Measurements from ENCODE around the gene UGDH. TPM values are rescaled to one million over a fixed set of nuclear protein-coding genes. Genes with fewer than 3 reads are reported as not detected.
A peak's percentile ranks its signal among the peaks of the same experiment; 100 is the strongest.

UGDH gene
- total RNA-seq, 1 experiment from 2014 or later, result 71.8 TPM

DNA sequence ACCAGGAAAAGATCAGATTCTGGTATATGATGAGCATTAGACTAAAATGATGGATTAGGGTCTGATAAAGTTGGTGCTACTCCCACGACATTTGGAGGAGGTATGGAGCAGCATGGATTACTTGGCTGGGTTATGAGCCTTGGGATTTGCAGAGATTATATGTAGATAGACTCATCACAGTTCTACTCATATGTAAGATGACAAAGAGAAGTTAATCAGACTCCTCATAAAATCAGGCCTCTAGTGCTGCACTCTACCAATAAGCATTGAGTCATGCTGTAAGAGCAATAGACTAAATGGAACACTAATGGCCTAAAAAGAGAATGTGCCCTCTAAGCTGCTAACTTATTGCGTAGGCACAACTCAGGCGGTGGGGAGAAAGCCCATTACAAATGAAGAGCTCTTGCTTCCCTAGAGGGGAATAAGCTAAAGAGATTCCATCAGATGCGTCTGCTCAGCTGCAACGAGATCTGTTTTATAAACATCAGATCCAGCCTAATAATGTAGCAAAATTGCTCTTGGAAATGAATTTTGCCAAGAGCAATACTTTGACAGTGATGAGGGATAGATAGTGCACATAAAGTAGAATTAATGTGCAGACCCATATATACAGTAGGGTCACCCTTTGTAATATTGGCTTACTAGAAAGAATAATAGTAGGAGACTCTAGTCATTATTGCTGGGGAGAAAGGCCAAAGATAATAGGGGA, 50.9 kb downstream of the UGDH start:
- Mint-ChIP-seq H3K27ac (ENCODE audit: unreplicated experiment) (no peak overlapping the region), H3K27me3 (ENCODE audit: unreplicated experiment) (no peaks in the 10 kb centered on the region), H3K36me3 (ENCODE audit: insufficient read depth, unreplicated experiment) (no peaks in the 10 kb centered on the region), H3K4me3 (ENCODE audit: low read depth, unreplicated experiment) (no peak overlapping the region), H3K4me1 (ENCODE audit: low read depth, unreplicated experiment) (no peaks in the 10 kb centered on the region), H3K9me3 (ENCODE audit: low read depth, unreplicated experiment) (no peaks in the 10 kb centered on the region)
- no peak for DNase-seq
- intact Hi-C loops (cut with micrococcal nuclease; ENCODE audit: unreplicated experiment), result no loop called here
- CTCF ChIA-PET, result interaction anchor here (1.3 kb wide), 1 partner anchor 12 kb away, joined by 3 read pairs; no protein-coding TSS in a partner anchor
- no TSS peak for BruUV-seq (replicated peaks)
- TF ChIP-seq, protein P1, sequence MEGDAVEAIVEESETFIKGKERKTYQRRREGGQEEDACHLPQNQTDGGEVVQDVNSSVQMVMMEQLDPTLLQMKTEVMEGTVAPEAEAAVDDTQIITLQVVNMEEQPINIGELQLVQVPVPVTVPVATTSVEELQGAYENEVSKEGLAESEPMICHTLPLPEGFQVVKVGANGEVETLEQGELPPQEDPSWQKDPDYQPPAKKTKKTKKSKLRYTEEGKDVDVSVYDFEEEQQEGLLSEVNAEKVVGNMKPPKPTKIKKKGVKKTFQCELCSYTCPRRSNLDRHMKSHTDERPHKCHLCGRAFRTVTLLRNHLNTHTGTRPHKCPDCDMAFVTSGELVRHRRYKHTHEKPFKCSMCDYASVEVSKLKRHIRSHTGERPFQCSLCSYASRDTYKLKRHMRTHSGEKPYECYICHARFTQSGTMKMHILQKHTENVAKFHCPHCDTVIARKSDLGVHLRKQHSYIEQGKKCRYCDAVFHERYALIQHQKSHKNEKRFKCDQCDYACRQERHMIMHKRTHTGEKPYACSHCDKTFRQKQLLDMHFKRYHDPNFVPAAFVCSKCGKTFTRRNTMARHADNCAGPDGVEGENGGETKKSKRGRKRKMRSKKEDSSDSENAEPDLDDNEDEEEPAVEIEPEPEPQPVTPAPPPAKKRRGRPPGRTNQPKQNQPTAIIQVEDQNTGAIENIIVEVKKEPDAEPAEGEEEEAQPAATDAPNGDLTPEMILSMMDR (IDR thresholded peaks at IDR 0.05; ENCODE audit: unreplicated experiment), result no peak

DNA sequence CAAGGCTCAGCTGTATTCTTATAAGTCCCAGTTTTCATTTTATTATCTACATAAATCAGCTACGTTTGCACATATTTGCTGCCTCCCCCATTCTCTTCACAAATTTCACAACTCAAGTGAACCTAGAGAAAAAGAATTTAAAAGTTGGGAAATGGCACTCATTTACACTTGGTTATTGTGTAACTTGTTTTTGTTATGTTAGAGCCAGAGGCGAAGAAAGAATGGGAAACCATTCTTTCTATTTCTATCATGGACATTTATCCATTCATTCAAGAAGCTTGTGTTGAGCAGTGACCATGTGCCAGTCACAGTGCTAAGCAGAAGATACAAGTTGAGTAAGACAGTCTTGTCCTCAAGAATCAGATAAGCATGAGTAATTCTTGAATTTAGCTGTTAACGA, 54.8 kb downstream of the UGDH start:
- CTCF ChIA-PET, result no interaction called here
- TF ChIP-seq, protein P1 (IDR thresholded peaks at IDR 0.05; ENCODE audit: unreplicated experiment), result no peak
- Mint-ChIP-seq H3K4me3 (ENCODE audit: low read depth, unreplicated experiment) (no peak overlapping the region), H3K27ac (ENCODE audit: unreplicated experiment) (no peak overlapping the region), H3K9me3 (ENCODE audit: low read depth, unreplicated experiment) (no peaks in the 10 kb centered on the region), H3K4me1 (ENCODE audit: low read depth, unreplicated experiment) (no peaks in the 10 kb centered on the region), H3K27me3 (ENCODE audit: unreplicated experiment) (no peaks in the 10 kb centered on the region), H3K36me3 (ENCODE audit: insufficient read depth, unreplicated experiment) (no peaks in the 10 kb centered on the region)
- intact Hi-C loops (cut with micrococcal nuclease; ENCODE audit: unreplicated experiment), result no loop called here
- BruUV-seq (replicated peaks), result no TSS peak
- no peak for DNase-seq

DNA sequence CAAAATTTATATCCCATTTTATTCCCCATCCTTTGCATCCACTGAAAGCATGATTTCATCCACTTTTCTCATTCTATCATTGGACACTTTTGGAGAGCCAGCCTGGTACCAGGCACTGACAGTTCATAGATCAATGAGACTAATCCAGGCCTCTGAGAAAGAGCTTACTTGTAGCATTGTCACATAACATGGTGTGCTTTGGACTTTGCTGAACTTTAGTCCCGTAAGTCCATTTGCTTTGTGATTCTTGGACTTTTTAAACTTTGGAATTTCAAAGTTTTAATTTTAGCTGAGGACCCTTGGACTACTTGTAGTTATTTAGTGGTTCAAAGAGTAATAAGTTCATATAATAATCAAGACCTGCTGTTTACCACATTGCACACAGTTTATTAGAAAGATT, 56.8 kb downstream of the UGDH start:
- Mint-ChIP-seq H3K4me3 (ENCODE audit: low read depth, unreplicated experiment) (no peak overlapping the region), H3K4me1 (ENCODE audit: low read depth, unreplicated experiment) (peaks cover 8% of the 10 kb centered on the region), H3K27me3 (ENCODE audit: unreplicated experiment) (no peaks in the 10 kb centered on the region), H3K9me3 (ENCODE audit: low read depth, unreplicated experiment) (no peaks in the 10 kb centered on the region), H3K27ac (ENCODE audit: unreplicated experiment) (no peak overlapping the region), H3K36me3 (ENCODE audit: insufficient read depth, unreplicated experiment) (no peaks in the 10 kb centered on the region)
- CTCF ChIA-PET, result no interaction called here
- no peak for DNase-seq
- intact Hi-C loops (cut with micrococcal nuclease; ENCODE audit: unreplicated experiment), result no loop called here
- no TSS peak for BruUV-seq (replicated peaks)
- TF ChIP-seq, protein P1 (IDR thresholded peaks at IDR 0.05; ENCODE audit: unreplicated experiment), result no peak

DNA sequence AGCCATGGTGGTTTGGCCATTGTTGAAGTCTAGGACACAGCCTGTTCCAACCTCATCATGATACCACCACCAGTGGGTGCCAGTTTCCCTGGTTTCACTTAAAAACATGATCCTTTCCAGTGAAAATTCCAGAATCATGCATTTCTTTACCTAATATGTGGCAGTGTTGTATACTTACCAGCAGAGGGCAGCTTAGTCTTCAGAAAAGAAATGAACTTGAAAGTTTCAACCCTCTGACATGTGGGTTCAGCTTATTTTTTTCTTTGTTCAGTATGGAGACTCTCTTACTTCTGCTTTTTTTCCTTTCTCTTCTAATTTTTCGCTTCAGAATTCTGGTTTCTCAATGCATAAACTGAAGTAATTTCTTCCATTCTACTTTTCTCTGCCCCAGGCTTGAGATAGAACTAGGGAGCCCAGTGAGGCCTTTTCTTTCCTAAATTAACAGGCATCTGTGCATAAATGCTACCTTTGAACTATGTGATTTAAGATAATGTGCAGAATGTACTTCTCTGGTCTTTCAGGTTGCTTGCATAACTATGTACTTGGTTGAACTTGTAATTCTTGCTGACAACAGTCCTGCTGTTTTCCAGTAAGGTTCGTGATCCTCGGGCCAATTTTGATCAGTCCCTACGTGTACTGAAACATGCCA, 57.7 kb downstream of the UGDH start:
- DNase-seq, result peak; percentile 40
- no peaks in the 10 kb centered on the region for H3K9me3 Mint-ChIP-seq (ENCODE audit: low read depth, unreplicated experiment)
- H3K27ac Mint-ChIP-seq (ENCODE audit: unreplicated experiment), result no peak overlapping the region
- no peaks in the 10 kb centered on the region for H3K27me3 Mint-ChIP-seq (ENCODE audit: unreplicated experiment)
- CTCF ChIA-PET, result interaction anchor here (0.7 to 1.3 kb wide), 3 partner anchors 11 to 170 kb away, joined by 3 to 9 read pairs (median 3); partner anchors contain the start of genes LIAS and RPL9
- no peak overlapping the region for H3K4me3 Mint-ChIP-seq (ENCODE audit: low read depth, unreplicated experiment)
- intact Hi-C loops (cut with micrococcal nuclease; ENCODE audit: unreplicated experiment), result loop anchor here (1.0 to 2.0 kb wide), 2 partner anchors 122 to 169 kb away; partner anchors contain the start of gene SMIM14
- no TSS peak for BruUV-seq (replicated peaks)
- H3K36me3 Mint-ChIP-seq (ENCODE audit: insufficient read depth, unreplicated experiment), result peaks cover 6% of the 10 kb centered on the region
- TF ChIP-seq, protein P1 (IDR thresholded peaks at IDR 0.05; ENCODE audit: unreplicated experiment), result peak; percentile 45
- H3K4me1 Mint-ChIP-seq (ENCODE audit: low read depth, unreplicated experiment), result peaks cover 8% of the 10 kb centered on the region

Measured in Calu3 (cell line).